Measurements from ENCODE around the gene POLR2E. TPM values are rescaled to one million over a fixed set of nuclear protein-coding genes. Genes with fewer than 3 reads are reported as not detected.
A peak's percentile ranks its signal among the peaks of the same experiment; 100 is the strongest.

POLR2E gene
- total and polyA plus RNA-seq, 2 of the 13 experiments (the other 11 are each of a cell fraction or from before 2014, with no cell fraction given), result 140 to 272 TPM

- TF ChIP-seq SMYD3 (CRISPR knock-in tag; IDR thresholded peaks at IDR 0.05) (peak; percentile 89), ZSCAN22 (CRISPR knock-in tag; IDR thresholded peaks at IDR 0.05) (peak; percentile 76; the same call in 1 of the 2 replicates), TAF1 (CRISPR knock-in tag; IDR thresholded peaks at IDR 0.05) (peak; percentile 13; the same call in 1 of the 2 replicates), KLF9 (CRISPR knock-in tag; IDR thresholded peaks at IDR 0.05; ENCODE audit: low read depth) (no peak), GZF1 (CRISPR knock-in tag; IDR thresholded peaks at IDR 0.05) (0 out of 2 replicates have a peak, but pooled peaks have one; percentile 32), RELA (CRISPR knock-in tag; IDR thresholded peaks at IDR 0.05) (no peak), NFKB2 (CRISPR knock-in tag; IDR thresholded peaks at IDR 0.05; ENCODE audit: borderline replicate concordance) (no peak; the same call in 1 of the 2 replicates), MXD1 (CRISPR knock-in tag; IDR thresholded peaks at IDR 0.05) (no peak), TBP (CRISPR knock-in tag; IDR thresholded peaks at IDR 0.05) (no peak), SMAD3 (CRISPR knock-in tag; IDR thresholded peaks at IDR 0.05) (no peak), THAP11 (CRISPR knock-in tag; IDR thresholded peaks at IDR 0.05) (no peak), ZNF75D (CRISPR knock-in tag; IDR thresholded peaks at IDR 0.05; ENCODE audit: borderline replicate concordance) (no peak), KDM3A (CRISPR knock-in tag; IDR thresholded peaks at IDR 0.05; ENCODE audit: low read depth) (no peak), ARID5B (CRISPR knock-in tag; IDR thresholded peaks at IDR 0.05) (peak; percentile 34; the same call in 1 of the 2 replicates), ZC3H13 (CRISPR knock-in tag; IDR thresholded peaks at IDR 0.05) (no peak), HOXA9 (CRISPR knock-in tag; IDR thresholded peaks at IDR 0.05; ENCODE audit: borderline replicate concordance) (no peak), SATB2 (CRISPR knock-in tag; IDR thresholded peaks at IDR 0.05) (no peak), TMF1 (CRISPR knock-in tag; IDR thresholded peaks at IDR 0.05; ENCODE audit: low read depth) (0 out of 2 replicates have a peak, but pooled peaks have one; percentile 45)
- TF ChIP-seq, protein P1, sequence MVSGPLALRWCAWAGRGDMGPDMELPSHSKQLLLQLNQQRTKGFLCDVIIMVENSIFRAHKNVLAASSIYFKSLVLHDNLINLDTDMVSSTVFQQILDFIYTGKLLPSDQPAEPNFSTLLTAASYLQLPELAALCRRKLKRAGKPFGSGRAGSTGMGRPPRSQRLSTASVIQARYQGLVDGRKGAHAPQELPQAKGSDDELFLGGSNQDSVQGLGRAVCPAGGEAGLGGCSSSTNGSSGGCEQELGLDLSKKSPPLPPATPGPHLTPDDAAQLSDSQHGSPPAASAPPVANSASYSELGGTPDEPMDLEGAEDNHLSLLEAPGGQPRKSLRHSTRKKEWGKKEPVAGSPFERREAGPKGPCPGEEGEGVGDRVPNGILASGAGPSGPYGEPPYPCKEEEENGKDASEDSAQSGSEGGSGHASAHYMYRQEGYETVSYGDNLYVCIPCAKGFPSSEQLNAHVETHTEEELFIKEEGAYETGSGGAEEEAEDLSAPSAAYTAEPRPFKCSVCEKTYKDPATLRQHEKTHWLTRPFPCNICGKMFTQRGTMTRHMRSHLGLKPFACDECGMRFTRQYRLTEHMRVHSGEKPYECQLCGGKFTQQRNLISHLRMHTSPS (CRISPR knock-in tag; IDR thresholded peaks at IDR 0.05; ENCODE audit: low read depth), result no peak; the same call in 1 of the 2 replicates
- TF ChIP-seq, protein P2, sequence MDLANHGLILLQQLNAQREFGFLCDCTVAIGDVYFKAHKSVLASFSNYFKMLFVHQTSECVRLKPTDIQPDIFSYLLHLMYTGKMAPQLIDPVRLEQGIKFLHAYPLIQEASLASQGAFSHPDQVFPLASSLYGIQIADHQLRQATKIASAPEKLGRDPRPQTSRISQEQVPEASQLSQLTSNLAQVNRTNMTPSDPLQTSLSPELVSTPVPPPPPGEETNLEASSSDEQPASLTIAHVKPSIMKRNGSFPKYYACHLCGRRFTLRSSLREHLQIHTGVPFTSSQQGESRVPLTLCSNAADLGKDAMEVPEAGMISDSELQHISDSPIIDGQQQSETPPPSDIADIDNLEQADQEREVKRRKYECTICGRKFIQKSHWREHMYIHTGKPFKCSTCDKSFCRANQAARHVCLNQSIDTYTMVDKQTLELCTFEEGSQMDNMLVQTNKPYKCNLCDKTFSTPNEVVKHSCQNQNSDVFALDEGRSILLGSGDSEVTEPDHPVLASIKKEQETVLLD (CRISPR knock-in tag; IDR thresholded peaks at IDR 0.05; ENCODE audit: low read depth), result 0 out of 2 replicates have a peak, but pooled peaks have one; percentile 20
- TF ChIP-seq, protein P3, sequence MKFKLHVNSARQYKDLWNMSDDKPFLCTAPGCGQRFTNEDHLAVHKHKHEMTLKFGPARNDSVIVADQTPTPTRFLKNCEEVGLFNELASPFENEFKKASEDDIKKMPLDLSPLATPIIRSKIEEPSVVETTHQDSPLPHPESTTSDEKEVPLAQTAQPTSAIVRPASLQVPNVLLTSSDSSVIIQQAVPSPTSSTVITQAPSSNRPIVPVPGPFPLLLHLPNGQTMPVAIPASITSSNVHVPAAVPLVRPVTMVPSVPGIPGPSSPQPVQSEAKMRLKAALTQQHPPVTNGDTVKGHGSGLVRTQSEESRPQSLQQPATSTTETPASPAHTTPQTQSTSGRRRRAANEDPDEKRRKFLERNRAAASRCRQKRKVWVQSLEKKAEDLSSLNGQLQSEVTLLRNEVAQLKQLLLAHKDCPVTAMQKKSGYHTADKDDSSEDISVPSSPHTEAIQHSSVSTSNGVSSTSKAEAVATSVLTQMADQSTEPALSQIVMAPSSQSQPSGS (CRISPR knock-in tag; IDR thresholded peaks at IDR 0.05), result no peak
Observed at GRCh38 chr19:1098177-1099051, 3.2 kb upstream of the POLR2E start (continued).
